Breast epithelium (tissue), 4 donors: Measurements from ENCODE around the gene CBR3. TPM values are rescaled to one million over a fixed set of nuclear protein-coding genes. Genes with fewer than 3 reads are reported as not detected.

Experiments used
- DNase-seq, 2 donors: peaks; one replicate each; pipeline ENCODE4 v3.0.0-alpha.2; 2019; ENCODE audit warnings: low spot score in 2 of 2
- H3K27ac ChIP-seq, 2 donors: fragments of 200-600 bp; sonication (generic) in 1 of 2; one replicate each; pipeline ENCODE4 v1.5.1; 2016 to 2019; ENCODE audit warnings: mild to moderate bottlenecking in 1 of 2
- H3K27me3 ChIP-seq, 2 donors: fragments of 200-600 bp; sonication (generic) in 1 of 2; one replicate each; pipeline versions ENCODE4 v1.5.1 to v1.6.0; 2017 to 2019; ENCODE audit warnings: control low read depth in 1 of 2, mild to moderate bottlenecking in 1 of 2
- H3K36me3 ChIP-seq: fragments of 200-600 bp; one replicate; pipeline ENCODE4 v1.5.1; 2019
- H3K4me1 ChIP-seq, 2 donors: fragments of 200-600 bp; sonication (generic); one replicate each; pipeline ENCODE4 v1.5.1; 2016 to 2019; ENCODE audit warnings: control low read depth in 1 of 2
- H3K4me3 ChIP-seq, 3 donors: fragments of 200-600 bp; sonication (generic); 1 replicate in 2 of 3; 2 replicates in 1 of 3; pipeline ENCODE4 v1.5.1; 2016 to 2019; ENCODE audit warnings: mild to moderate bottlenecking in 3 of 3, moderate library complexity in 2 of 3
- H3K9me3 ChIP-seq, 2 donors: fragments of 200-600 bp; sonication (generic) in 1 of 2; one replicate each; pipeline ENCODE4 v1.5.1; 2016 to 2019; ENCODE audit warnings: control low read depth in 1 of 2
- CTCF ChIP-seq, 3 donors: fragments of 450-650 bp; IDR thresholded peaks; one replicate each; pipeline ENCODE4 v1.5.1; 2016 to 2017; ENCODE audit warnings: antibody characterized with exemption in 3 of 3, mild to moderate bottlenecking in 3 of 3, moderate library complexity in 3 of 3
- POLR2A ChIP-seq: fragments of 450-650 bp; IDR thresholded peaks from one replicate; pipeline ENCODE4 v1.6.1; 2016; ENCODE audit warnings: antibody characterized with exemption, mild to moderate bottlenecking, moderate library complexity
- POLR2AphosphoS5 ChIP-seq, 3 donors: sonication (generic); formaldehyde crosslinking; IDR thresholded peaks; one replicate each; pipeline ENCODE4 v1.6.1; 2017; ENCODE audit warnings: antibody characterized with exemption in 3 of 3
- intact Hi-C: fragments of 100-400 bp; cut with DNase I; formaldehyde crosslinking; loops from one replicate; pipeline ENCODE4 v1.15.1; 2023; ENCODE audit warnings: low total_unique reads
- total RNA-seq, 3 donors: library from RNA; depleted of rRNA; stranded (reverse); fragments of >200 nt; gene quantifications; one replicate each; pipeline ENCODE4 v1.1.0, GENCODE V29; 2016

The CBR3 gene
- total RNA-seq, 3 donors from 2014 or later: 15.7 to 29.0 (median 22.1) TPM

GRCh38 chr21:36170823-36171222 is 35.9 kb downstream of the CBR3 start:
- Histone ChIP-seq H3K36me3 (no peaks in the 10 kb centered on the region), H3K4me3 (no peak overlapping the region), H3K27me3 (no peaks in the 10 kb centered on the region), H3K27ac (no peak overlapping the region), H3K4me1 (no peaks in the 10 kb centered on the region), H3K9me3 (no peaks in the 10 kb centered on the region)
- DNase-seq: no peak
- TF ChIP-seq POLR2A: no peak
- TF ChIP-seq POLR2AphosphoS5 (IDR thresholded peaks at IDR 0.05): no peak
- no peak for TF ChIP-seq CTCF (IDR thresholded peaks at IDR 0.05)
- intact Hi-C loops: no loop called here

DNA sequence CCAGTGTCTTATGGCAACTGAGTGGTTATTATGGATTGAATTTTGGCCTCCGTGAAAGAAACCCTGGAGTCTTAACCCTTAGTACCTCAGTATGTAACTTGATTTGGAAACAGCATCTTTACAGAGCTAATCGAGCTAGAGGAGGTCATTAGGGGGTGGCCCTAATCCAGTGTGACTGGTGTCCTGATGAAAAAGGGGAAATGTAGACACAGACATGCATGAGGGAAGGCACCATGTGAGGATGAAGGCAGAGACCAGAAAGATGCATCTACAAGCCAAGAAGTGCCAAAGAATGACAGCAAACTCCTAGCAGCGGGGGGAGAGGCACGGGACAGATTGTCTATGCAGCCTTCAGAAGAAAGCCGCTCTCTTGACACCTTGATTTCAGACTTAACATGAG is 36.5 kb downstream of the CBR3 start:
- H3K4me3 ChIP-seq: no peak overlapping the region
- intact Hi-C loops: no loop called here
- TF ChIP-seq POLR2A (no peak), CTCF (IDR thresholded peaks at IDR 0.05) (no peak), POLR2AphosphoS5 (IDR thresholded peaks at IDR 0.05) (no peak)

GRCh38 chr21:36171741-36172331 is 37.0 kb downstream of the CBR3 start:
- H3K4me1 ChIP-seq: no peaks in the 10 kb centered on the region
- no peaks in the 10 kb centered on the region for H3K9me3 ChIP-seq
- no peaks in the 10 kb centered on the region for H3K36me3 ChIP-seq
- H3K4me3 ChIP-seq: no peak overlapping the region
- TF ChIP-seq POLR2A (no peak), CTCF (IDR thresholded peaks at IDR 0.05) (no peak), POLR2AphosphoS5 (IDR thresholded peaks at IDR 0.05) (no peak)
- H3K27me3 ChIP-seq: no peaks in the 10 kb centered on the region
- H3K27ac ChIP-seq: no peak overlapping the region
- no peak for DNase-seq
- intact Hi-C loops: no loop called here

More for the DNA sequence above, 36.5 kb downstream of the CBR3 start:
- H3K27ac ChIP-seq: no peak overlapping the region
- no peaks in the 10 kb centered on the region for H3K36me3 ChIP-seq
- DNase-seq: no peak
- H3K4me1 ChIP-seq: no peaks in the 10 kb centered on the region
- no peaks in the 10 kb centered on the region for H3K27me3 ChIP-seq
- no peaks in the 10 kb centered on the region for H3K9me3 ChIP-seq

DNA sequence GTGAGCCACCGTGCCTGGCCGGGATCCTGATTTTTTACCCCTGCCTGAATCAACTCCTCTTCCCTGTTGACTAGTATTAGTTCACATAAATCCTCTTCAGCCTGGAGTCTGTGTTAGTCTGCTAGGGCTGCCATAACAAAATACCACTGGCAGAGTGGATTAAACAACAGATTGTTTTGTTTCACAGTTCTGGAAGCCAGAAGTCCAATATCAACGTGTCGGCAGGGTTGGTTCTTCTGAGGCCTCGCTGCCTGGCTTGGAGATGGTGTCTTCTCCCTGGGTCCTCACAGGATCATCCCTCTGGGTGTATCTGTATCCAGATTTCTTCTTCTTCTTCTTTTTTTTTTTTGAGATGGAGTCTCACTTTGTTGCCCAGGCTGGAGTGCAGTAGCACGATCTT is 39.9 kb downstream of the CBR3 start:
- Histone ChIP-seq H3K4me3 (no peak overlapping the region), H3K36me3 (no peaks in the 10 kb centered on the region), H3K9me3 (no peaks in the 10 kb centered on the region), H3K27me3 (no peaks in the 10 kb centered on the region), H3K4me1 (no peaks in the 10 kb centered on the region), H3K27ac (no peak overlapping the region)
- DNase-seq: no peak
- intact Hi-C loops: no loop called here
- TF ChIP-seq POLR2AphosphoS5 (IDR thresholded peaks at IDR 0.05): no peak
- TF ChIP-seq POLR2A: no peak
- TF ChIP-seq CTCF (IDR thresholded peaks at IDR 0.05): no peak

DNA sequence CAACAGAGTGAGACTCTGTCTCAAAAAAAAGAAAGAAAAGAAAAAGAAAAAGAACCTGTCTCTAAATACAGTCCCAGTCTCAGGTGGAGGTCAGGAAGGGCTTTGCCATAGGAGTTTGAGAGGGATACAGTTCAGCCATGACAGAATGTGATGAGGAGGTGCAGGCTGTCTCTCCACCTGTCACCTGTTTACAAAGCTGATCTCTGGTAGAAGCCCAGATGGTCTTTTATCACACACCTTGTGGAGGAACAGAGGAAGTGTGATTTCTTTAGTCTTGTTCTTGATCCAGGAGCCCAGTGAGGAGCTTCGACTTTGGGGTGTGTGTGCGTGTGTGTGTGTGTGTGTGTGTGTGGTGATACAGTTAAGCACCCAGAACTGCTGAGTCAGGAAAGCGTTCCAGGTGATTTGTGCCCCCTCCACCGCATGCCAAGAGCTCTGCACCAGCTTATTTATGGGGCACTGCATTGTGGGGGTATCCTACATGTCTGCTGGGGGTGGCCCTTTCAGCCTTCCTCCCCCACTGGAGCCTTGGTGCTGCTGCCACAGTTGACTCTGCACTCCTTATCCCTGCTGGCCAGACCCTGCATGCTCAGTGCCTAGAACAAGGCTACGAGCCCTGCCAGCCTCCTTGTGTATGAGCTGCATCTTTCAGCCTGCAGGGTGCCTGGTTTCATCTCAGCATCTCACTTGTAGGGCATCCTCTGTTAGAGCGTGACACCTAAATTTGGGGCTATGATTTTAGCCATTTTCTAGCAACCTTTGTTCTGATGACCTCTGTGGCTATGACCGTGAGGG is 41.1 kb downstream of the CBR3 start:
- no peaks in the 10 kb centered on the region for H3K27me3 ChIP-seq
- no peak overlapping the region for H3K27ac ChIP-seq
- H3K36me3 ChIP-seq: no peaks in the 10 kb centered on the region
- H3K4me3 ChIP-seq: no peak overlapping the region
- no peaks in the 10 kb centered on the region for H3K9me3 ChIP-seq
- H3K4me1 ChIP-seq: no peaks in the 10 kb centered on the region
- intact Hi-C loops: no loop called here
- no peak for DNase-seq
- TF ChIP-seq CTCF (IDR thresholded peaks at IDR 0.05): no peak
- no peak for TF ChIP-seq POLR2AphosphoS5 (IDR thresholded peaks at IDR 0.05)
- TF ChIP-seq POLR2A: no peak
